ENCODE measurements around the gene FIGNL1.

FIGNL1 gene

DNA sequence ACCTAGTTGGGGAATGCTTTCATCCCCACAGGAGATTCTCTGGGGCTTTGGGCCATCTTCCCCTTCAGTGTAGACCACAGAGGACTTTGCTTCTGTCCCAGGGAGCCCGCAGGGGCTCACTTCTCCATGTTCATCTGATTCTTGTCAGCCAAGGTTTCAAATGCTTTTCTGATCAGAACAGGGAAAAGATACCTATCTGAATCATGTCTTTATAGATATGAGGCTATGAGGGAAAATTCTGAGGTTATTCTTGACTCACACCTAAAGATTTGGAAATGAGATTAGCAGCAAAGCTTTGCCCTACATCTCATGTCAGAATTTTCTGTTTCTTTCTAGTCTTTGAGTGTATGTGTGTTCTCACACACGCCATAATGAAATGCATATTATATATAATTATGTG lies 53.3 kb downstream of the FIGNL1 start:
- no peak for DNase-seq (ENCODE audit: low read depth)

DNA sequence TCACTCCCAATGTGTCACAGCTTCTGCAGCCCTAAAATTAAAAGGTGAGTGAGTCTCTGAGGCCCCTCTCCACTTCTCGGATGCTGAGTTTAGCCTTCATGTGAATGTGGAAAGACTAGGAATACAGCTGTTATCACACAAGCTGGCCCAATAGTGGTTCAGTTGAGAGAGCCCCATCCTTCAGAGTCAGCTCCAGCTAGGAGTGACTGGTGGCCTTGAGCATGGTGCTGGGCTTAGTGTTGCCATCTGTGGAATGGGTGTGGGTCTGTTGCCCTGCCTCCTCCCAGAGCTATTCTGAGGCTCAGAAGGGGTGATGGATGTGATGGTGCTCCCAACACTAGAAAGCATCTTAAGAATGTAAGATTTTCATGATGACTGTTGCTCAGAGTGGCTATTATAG lies 55.8 kb downstream of the FIGNL1 start:
- no peak for DNase-seq (ENCODE audit: low read depth)

Data from ELR (cell line).